MCF 10A (cell line): ENCODE data around the gene TTC3. TPM values are rescaled to one million over a fixed set of nuclear protein-coding genes. Genes with fewer than 3 reads are reported as not detected.

Experiments used
- BruUV-seq: library from RNA; stranded (reverse); fragments of 400-500 nt; replicated peaks from 2 replicates; lab custom pipeline; 2021; lab: Mats Ljungman, UMichigan
- CTCF ChIA-PET: fragments of 300-600 bp; sonication (Branson Sonifier 250); formaldehyde crosslinking; extraction: SDS; loops from one replicate; lab custom pipeline; 2021; ENCODE audit warnings: antibody characterized with exemption, inconsistent platforms; lab: Yijun Ruan, JAX
- POLR2A ChIA-PET: fragments of 300-600, 350-650 bp; sonication (Branson Sonifier 250); formaldehyde crosslinking; extraction: SDS; loops from one replicate; lab custom pipeline; 2020; ENCODE audit warnings: antibody characterized with exemption, inconsistent platforms; lab: Yijun Ruan, JAX
- DNase-seq: peaks from one replicate; pipeline ENCODE4 v3.0.0-alpha.2; 2018; ENCODE audit not compliant: unreplicated experiment
- H3K27ac Mint-ChIP-seq: one replicate; pipeline ENCODE4 v1.8.0; 2022; ENCODE audit warnings: mild to moderate bottlenecking, low read depth, mixed read lengths; ENCODE audit not compliant: unreplicated experiment
- H3K27me3 Mint-ChIP-seq: one replicate; pipeline ENCODE4 v1.8.0; 2022; ENCODE audit warnings: mixed read lengths; ENCODE audit not compliant: insufficient read depth, unreplicated experiment
- H3K36me3 Mint-ChIP-seq: one replicate; pipeline ENCODE4 v1.8.0; 2022; ENCODE audit warnings: mild to moderate bottlenecking, moderate library complexity, mixed read lengths; ENCODE audit not compliant: insufficient read depth, unreplicated experiment
- H3K4me1 Mint-ChIP-seq: one replicate; pipeline ENCODE4 v1.8.0; 2022; ENCODE audit warnings: mixed read lengths; ENCODE audit not compliant: insufficient read depth, unreplicated experiment
- H3K4me3 Mint-ChIP-seq: one replicate; pipeline ENCODE4 v1.8.0; 2022; ENCODE audit warnings: mild to moderate bottlenecking, moderate library complexity, mixed read lengths; ENCODE audit not compliant: unreplicated experiment
- H3K9me3 Mint-ChIP-seq: one replicate; pipeline ENCODE4 v1.8.0; 2022; ENCODE audit warnings: mixed read lengths; ENCODE audit not compliant: unreplicated experiment
- intact Hi-C: fragments of 100-400 bp; cut with micrococcal nuclease; formaldehyde crosslinking; loops from 2 replicates; pipeline ENCODE4 v1.14.1; 2022
- total RNA-seq: library from RNA; stranded (reverse); gene quantifications from 2 replicates; pipeline ENCODE4 v1.2.3, GENCODE V29; 2022
- TF ChIP-seq, protein P1 (sequence below): fragments of 200-600 bp; IDR thresholded peaks from one replicate; pipeline ENCODE4 v1.8.0; 2022; ENCODE audit warnings: antibody characterized with exemption, mild to moderate bottlenecking; ENCODE audit not compliant: unreplicated experiment

TTC3 gene
- total RNA-seq, 1 experiment from 2014 or later: 74.4 TPM

DNA sequence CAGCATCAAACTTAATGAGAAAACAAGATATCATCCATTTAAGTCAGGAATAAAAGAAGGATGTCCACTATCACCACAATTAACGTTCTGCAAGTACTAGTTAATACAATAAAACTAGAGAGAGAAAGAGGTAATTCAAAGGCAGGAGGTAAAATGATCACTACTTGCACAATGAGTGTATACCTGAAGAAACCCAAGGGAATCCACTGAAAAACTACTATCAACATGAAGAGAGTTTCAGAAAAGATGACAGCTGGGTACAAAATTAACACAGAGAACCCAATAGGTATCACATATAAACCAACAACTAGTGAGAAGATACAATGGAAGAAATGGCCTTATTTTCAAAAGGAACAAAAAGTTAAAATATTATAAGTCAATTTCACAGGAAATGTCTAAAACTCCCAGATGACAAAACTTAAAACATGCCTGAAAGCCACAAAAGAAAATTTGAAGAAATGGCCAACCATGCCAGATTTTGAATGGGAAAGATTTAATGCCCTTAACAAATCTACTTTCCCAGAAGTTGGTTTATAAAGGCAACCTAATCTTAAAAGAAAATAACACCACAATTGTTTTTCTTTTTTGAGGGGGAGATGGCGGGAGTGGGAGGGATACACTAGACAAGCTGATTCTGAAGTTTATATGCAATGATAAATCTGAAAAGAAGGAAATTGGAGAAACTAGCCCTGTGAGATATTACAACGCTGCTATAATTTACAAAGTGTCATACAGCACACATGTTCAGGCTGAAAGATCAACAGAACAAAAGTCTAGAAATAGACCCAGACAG lies 176.3 kb downstream of the TTC3 start:
- DNase-seq: no peak
- intact Hi-C loops: no loop called here
- BruUV-seq: no TSS peak
- no peak overlapping the region for H3K27ac Mint-ChIP-seq
- H3K4me3 Mint-ChIP-seq: no peak overlapping the region
- no peaks in the 10 kb centered on the region for H3K36me3 Mint-ChIP-seq
- H3K27me3 Mint-ChIP-seq: no peaks in the 10 kb centered on the region
- POLR2A ChIA-PET: interaction anchor here (0.6 to 1.5 kb wide), 2 partner anchors 8 to 210 kb away, joined by 3 to 5 read pairs; no protein-coding TSS in a partner anchor
- CTCF ChIA-PET: interaction anchor here (0.5 to 1.0 kb wide), 4 partner anchors 9 to 1985 kb away, joined by 3 to 4 read pairs (median 3); no protein-coding TSS in a partner anchor
- H3K4me1 Mint-ChIP-seq: peaks cover 23% of the 10 kb centered on the region
- H3K9me3 Mint-ChIP-seq: no peaks in the 10 kb centered on the region
- TF ChIP-seq, protein P1, sequence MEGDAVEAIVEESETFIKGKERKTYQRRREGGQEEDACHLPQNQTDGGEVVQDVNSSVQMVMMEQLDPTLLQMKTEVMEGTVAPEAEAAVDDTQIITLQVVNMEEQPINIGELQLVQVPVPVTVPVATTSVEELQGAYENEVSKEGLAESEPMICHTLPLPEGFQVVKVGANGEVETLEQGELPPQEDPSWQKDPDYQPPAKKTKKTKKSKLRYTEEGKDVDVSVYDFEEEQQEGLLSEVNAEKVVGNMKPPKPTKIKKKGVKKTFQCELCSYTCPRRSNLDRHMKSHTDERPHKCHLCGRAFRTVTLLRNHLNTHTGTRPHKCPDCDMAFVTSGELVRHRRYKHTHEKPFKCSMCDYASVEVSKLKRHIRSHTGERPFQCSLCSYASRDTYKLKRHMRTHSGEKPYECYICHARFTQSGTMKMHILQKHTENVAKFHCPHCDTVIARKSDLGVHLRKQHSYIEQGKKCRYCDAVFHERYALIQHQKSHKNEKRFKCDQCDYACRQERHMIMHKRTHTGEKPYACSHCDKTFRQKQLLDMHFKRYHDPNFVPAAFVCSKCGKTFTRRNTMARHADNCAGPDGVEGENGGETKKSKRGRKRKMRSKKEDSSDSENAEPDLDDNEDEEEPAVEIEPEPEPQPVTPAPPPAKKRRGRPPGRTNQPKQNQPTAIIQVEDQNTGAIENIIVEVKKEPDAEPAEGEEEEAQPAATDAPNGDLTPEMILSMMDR: no peak

DNA sequence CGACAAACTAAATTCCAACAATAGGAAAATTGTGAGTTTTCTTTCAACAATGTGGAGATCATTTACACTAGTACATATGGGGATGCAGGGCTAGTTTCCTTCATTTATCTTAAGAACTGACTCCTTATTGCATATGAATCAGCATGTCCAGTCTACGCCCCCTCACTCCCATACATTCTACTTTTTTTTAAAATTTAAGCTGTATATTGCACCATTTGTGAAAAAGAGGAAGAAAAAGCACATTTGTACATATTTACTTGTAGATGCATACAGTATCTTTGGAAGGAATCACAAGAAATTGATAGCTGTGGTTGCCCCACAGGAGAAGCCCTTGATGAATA lies 178.2 kb downstream of the TTC3 start:
- H3K4me1 Mint-ChIP-seq: peaks cover 17% of the 10 kb centered on the region

More for the DNA sequence above, 178.2 kb downstream of the TTC3 start:
- no peak overlapping the region for H3K27ac Mint-ChIP-seq
- intact Hi-C loops: loop anchor here (1.0 to 10.0 kb wide), 4 partner anchors 116 to 331 kb away; partner anchors contain the start of gene DYRK1A
- DNase-seq: no peak
- TF ChIP-seq, protein P1: no peak
- CTCF ChIA-PET: interaction anchor here (0.5 to 0.7 kb wide), 7 partner anchors 15 to 939 kb away, joined by 3 to 4 read pairs (median 3); no protein-coding TSS in a partner anchor
- H3K9me3 Mint-ChIP-seq: no peaks in the 10 kb centered on the region
- H3K27me3 Mint-ChIP-seq: no peaks in the 10 kb centered on the region
- no peaks in the 10 kb centered on the region for H3K36me3 Mint-ChIP-seq
- POLR2A ChIA-PET: interaction anchor here (1.1 to 2.4 kb wide), 3 partner anchors 11 to 117 kb away, joined by 3 to 6 read pairs (median 5); no protein-coding TSS in a partner anchor
- H3K4me3 Mint-ChIP-seq: no peak overlapping the region
- BruUV-seq: no TSS peak

Other genes with a start within 250 kb of the TTC3 start
- 45.1 and 46.1 TPM in 2 replicates for gene HLCS, start 106.6 kb upstream of the TTC3 start, total RNA-seq
- gene RIPPLY3, start 66.6 kb upstream of the TTC3 start, total RNA-seq: not detected in 2 replicates
- 25.1 and 29.8 TPM in 2 replicates for gene PIGP, start 183 bp upstream of the TTC3 start, total RNA-seq
- 38.5 and 61.6 TPM in 2 replicates for gene VPS26C, start 194.1 kb downstream of the TTC3 start, total RNA-seq